ENCODE measurements around the gene BTK. TPM values are rescaled to one million over a fixed set of nuclear protein-coding genes. Genes with fewer than 3 reads are reported as not detected.
A peak's percentile ranks its signal among the peaks of the same experiment; 100 is the strongest.

Gene BTK
- total RNA-seq, 1 experiment from 2014 or later: 0.37 TPM

DNA sequence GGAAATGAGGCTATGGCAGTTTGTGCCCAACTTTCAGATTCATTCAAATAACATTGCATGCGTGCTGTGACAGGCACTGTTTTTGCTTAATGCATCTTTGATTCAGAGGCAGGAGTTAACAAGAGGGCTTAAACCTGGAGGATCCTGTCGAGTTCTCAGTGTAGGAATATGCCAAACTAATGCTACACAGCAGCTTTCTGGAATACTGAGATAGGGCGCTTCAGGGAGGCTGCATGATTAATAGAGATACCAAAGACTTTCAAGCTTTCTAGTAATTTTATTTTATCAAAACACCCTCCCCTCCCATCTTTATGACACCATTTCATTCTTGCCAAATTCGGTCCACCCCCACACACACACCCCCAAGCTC, 36.8 kb downstream of the BTK start (continued):
- TF ChIP-seq ZNF274 (IDR thresholded peaks at IDR 0.05; ENCODE audit: low read depth, low read length) (no peak), CBX3 (IDR thresholded peaks at IDR 0.05; ENCODE audit: low read depth) (no peak)

DNA sequence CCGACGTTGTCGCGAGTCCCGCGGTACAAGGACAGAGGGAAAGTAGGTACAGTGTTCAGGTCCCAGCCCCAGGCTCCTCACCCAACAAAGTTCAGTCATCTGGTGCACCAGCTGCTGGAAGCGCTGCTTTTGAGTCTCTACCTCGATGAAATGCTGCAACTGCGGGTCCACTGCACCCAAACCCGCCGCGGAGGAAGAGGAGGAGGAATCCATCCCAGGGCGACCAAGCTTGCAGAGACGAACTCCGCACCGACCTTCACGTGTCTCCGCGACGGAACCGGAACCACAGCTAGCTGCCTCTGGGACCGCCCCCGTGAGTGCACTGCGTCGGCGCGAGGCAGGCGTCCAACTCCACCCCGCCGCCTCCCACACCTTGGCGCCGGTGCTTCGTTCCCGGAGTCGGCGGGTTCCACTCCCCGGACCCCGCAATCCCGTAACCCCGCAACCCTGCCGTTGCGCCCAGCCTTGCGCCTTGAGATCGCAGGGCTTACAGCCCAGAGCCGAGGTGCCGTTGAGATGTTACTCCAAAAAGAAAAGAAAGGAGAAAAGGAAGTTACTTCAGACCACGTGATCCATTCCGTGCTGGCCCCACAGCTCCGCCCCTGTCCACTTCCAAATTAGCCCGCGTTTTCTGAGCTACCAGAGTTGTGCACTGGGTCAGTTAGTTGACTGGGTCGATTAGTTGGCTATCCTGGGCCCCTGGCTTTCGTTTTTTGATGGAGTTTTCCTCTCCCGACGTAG, 37.4 kb downstream of the BTK start, which contains the start of gene TIMM8A:
TIMM8A (minus strand) TSS at position 291 of the 741 bp plus-strand sequence; CDS start at position 213, 78 bp downstream.
- ChIA-PET CTCF (no interaction called here), POLR2A (interaction anchor here (2.9 kb wide), 1 partner anchor 42 kb away, joined by 17 read pairs; the partner anchor contains the start of gene RPL36A), RAD21 (ENCODE audit: low non-redundant PET in 1 of 2, low total read pairs in 2 of 2, uncharacterized antibody in 2 of 2, unreplicated experiment in 2 of 2) (no interaction called here)
- peaks cover 43% of the 10 kb centered on the region for H3K79me2 ChIP-seq (ENCODE audit: insufficient read depth, low read length)
- H3K4me1 ChIP-seq (ENCODE audit: control insufficient read depth in 1 of 2, insufficient read depth in 2 of 2, low read length in 2 of 2): peaks cover 2 to 18% of the 10 kb centered on the region in 2 experiments; a peak in 2 of 4 replicates
- peaks cover 0 to 17% of the 10 kb centered on the region in 2 experiments; a peak in 2 of 4 replicates for H3K36me3 ChIP-seq (ENCODE audit: control insufficient read depth in 1 of 2, insufficient read depth in 2 of 2, low read length in 2 of 2)
- H3K9me2 ChIP-seq (ENCODE audit: insufficient read depth): no peaks in the 10 kb centered on the region
- TF ChIP-seq TCF7L2 (IDR thresholded peaks at IDR 0.05; ENCODE audit: borderline replicate concordance, extremely low read depth, insufficient read depth, insufficient read length) (no peak), CEBPB (IDR thresholded peaks at IDR 0.05; ENCODE audit: low read depth) (no peak), CBX3 (IDR thresholded peaks at IDR 0.05; ENCODE audit: low read depth) (0 out of 2 replicates have a peak, but pooled peaks have one; percentile 51), SIN3A (IDR thresholded peaks at IDR 0.05; ENCODE audit: low read depth) (peak; percentile 30; the same call in 1 of the 2 replicates), EGR1 (IDR thresholded peaks at IDR 0.05; ENCODE audit: low read depth) (peak; percentile 62), ZFX (IDR thresholded peaks at IDR 0.05) (no peak), EZH2phosphoT487 (IDR thresholded peaks at IDR 0.05; ENCODE audit: borderline replicate concordance) (no peak), RAD21 (IDR thresholded peaks at IDR 0.05; ENCODE audit: low read depth) (no peak), SP1 (IDR thresholded peaks at IDR 0.05; ENCODE audit: low read depth) (peak; percentile 21; the same call in 1 of the 2 replicates), ELF1 (IDR thresholded peaks at IDR 0.05; ENCODE audit: borderline replicate concordance, low read depth) (no peak; the same call in 1 of the 2 replicates), POLR2AphosphoS5 (IDR thresholded peaks at IDR 0.05; ENCODE audit: low read depth, low read length) (peak; percentile 84)
- TF ChIP-seq, protein P1, sequence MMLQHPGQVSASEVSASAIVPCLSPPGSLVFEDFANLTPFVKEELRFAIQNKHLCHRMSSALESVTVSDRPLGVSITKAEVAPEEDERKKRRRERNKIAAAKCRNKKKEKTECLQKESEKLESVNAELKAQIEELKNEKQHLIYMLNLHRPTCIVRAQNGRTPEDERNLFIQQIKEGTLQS (IDR thresholded peaks at IDR 0.05): no peak
- TF ChIP-seq, protein P2, sequence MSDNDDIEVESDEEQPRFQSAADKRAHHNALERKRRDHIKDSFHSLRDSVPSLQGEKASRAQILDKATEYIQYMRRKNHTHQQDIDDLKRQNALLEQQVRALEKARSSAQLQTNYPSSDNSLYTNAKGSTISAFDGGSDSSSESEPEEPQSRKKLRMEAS (IDR thresholded peaks at IDR 0.05): peak; percentile 88
- TF ChIP-seq, protein P3, sequence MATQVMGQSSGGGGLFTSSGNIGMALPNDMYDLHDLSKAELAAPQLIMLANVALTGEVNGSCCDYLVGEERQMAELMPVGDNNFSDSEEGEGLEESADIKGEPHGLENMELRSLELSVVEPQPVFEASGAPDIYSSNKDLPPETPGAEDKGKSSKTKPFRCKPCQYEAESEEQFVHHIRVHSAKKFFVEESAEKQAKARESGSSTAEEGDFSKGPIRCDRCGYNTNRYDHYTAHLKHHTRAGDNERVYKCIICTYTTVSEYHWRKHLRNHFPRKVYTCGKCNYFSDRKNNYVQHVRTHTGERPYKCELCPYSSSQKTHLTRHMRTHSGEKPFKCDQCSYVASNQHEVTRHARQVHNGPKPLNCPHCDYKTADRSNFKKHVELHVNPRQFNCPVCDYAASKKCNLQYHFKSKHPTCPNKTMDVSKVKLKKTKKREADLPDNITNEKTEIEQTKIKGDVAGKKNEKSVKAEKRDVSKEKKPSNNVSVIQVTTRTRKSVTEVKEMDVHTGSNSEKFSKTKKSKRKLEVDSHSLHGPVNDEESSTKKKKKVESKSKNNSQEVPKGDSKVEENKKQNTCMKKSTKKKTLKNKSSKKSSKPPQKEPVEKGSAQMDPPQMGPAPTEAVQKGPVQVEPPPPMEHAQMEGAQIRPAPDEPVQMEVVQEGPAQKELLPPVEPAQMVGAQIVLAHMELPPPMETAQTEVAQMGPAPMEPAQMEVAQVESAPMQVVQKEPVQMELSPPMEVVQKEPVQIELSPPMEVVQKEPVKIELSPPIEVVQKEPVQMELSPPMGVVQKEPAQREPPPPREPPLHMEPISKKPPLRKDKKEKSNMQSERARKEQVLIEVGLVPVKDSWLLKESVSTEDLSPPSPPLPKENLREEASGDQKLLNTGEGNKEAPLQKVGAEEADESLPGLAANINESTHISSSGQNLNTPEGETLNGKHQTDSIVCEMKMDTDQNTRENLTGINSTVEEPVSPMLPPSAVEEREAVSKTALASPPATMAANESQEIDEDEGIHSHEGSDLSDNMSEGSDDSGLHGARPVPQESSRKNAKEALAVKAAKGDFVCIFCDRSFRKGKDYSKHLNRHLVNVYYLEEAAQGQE (IDR thresholded peaks at IDR 0.05; ENCODE audit: low read depth): no peak
- TF ChIP-seq, protein P4, sequence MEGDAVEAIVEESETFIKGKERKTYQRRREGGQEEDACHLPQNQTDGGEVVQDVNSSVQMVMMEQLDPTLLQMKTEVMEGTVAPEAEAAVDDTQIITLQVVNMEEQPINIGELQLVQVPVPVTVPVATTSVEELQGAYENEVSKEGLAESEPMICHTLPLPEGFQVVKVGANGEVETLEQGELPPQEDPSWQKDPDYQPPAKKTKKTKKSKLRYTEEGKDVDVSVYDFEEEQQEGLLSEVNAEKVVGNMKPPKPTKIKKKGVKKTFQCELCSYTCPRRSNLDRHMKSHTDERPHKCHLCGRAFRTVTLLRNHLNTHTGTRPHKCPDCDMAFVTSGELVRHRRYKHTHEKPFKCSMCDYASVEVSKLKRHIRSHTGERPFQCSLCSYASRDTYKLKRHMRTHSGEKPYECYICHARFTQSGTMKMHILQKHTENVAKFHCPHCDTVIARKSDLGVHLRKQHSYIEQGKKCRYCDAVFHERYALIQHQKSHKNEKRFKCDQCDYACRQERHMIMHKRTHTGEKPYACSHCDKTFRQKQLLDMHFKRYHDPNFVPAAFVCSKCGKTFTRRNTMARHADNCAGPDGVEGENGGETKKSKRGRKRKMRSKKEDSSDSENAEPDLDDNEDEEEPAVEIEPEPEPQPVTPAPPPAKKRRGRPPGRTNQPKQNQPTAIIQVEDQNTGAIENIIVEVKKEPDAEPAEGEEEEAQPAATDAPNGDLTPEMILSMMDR (IDR thresholded peaks at IDR 0.05 in 2 of 3, conservative IDR thresholded peaks at IDR 0.05 in 1 of 3; ENCODE audit: borderline replicate concordance in 1 of 3, insufficient read depth in 1 of 3, low read depth in 2 of 3, low read length in 2 of 3): no peak
- peak within 1 kb of the TSS; percentile 63 for H3K27ac ChIP-seq (ENCODE audit: low read depth, low read length)
- H2AFZ ChIP-seq (ENCODE audit: low read depth, low read length, poor library complexity, severe bottlenecking): peak within 1 kb of the TSS; percentile 68
- peak within 1 kb of the TSS; percentile 86 for H3K4me2 ChIP-seq (ENCODE audit: low read length)
- H3K27me3 ChIP-seq (ENCODE audit: insufficient read depth, low read length): no peaks in the 10 kb centered on the region
- peak within 1 kb of the TSS; percentile 80 for H3K9ac ChIP-seq (ENCODE audit: low read length)
- H3K4me3 ChIP-seq (replicated peaks in 1 of 2; ENCODE audit: low read depth in 1 of 2, low read length in 2 of 2): peak within 1 kb of the TSS; percentile 73 to 81
- intact Hi-C loops (cut with micrococcal nuclease): no loop called here
- no peaks in the 10 kb centered on the region for H4K20me1 ChIP-seq (ENCODE audit: insufficient read depth)
- no TSS peak for BruUV-seq (replicated peaks)
- DNase-seq (ENCODE audit: low read depth, low spot score): peak; percentile 24
- peak; percentile 96 for ATAC-seq
- no peaks in the 10 kb centered on the region for H3K9me3 ChIP-seq (ENCODE audit: control insufficient read depth in 1 of 2, insufficient read depth in 1 of 2, low read depth in 1 of 2, low read length in 2 of 2)
